Tibial nerve (tissue), 4 donors: ENCODE data around the gene CCDC85B. TPM values are rescaled to one million over a fixed set of nuclear protein-coding genes. Genes with fewer than 3 reads are reported as not detected.
"Not testable (repeated sequence)": the region's sequence is repeated elsewhere in the genome, so short reads cannot be mapped to it uniquely, and the experiment has no call there.

Experiments used
- DNase-seq, 2 donors: peaks; one replicate each; pipeline ENCODE4 v3.0.0-alpha.2; 2019; ENCODE audit warnings: low spot score in 2 of 2
- H3K27ac ChIP-seq, 4 donors: fragments of 200-600 bp; sonication (generic) in 3 of 4; one replicate each; pipeline ENCODE4 v1.5.1; 2017 to 2019; ENCODE audit warnings: mild to moderate bottlenecking in 1 of 4
- H3K27me3 ChIP-seq, 2 donors: fragments of 200-600 bp; sonication (generic) in 1 of 2; one replicate each; pipeline versions ENCODE4 v1.5.1 to v1.6.0; 2017 to 2019
- H3K36me3 ChIP-seq, 3 donors: fragments of 200-600 bp; sonication (generic); one replicate each; pipeline ENCODE4 v1.5.1; 2018 to 2019
- H3K4me1 ChIP-seq, 4 donors: fragments of 200-600 bp; sonication (generic) in 3 of 4; one replicate each; pipeline ENCODE4 v1.5.1; 2017 to 2019
- H3K4me3 ChIP-seq, 4 donors: fragments of 200-600 bp; sonication (generic) in 3 of 4; one replicate each; pipeline ENCODE4 v1.5.1; 2017 to 2019; ENCODE audit warnings: mild to moderate bottlenecking in 1 of 4, moderate library complexity in 1 of 4
- H3K9me3 ChIP-seq, 4 donors: fragments of 200-600 bp; sonication (generic) in 3 of 4; one replicate each; pipeline ENCODE4 v1.5.1; 2017 to 2019
- EP300 ChIP-seq, 2 donors: sonication (generic); formaldehyde crosslinking; IDR thresholded peaks; one replicate each; pipeline ENCODE4 v1.6.1; 2017; ENCODE audit warnings: antibody characterized with exemption in 2 of 2, mild to moderate bottlenecking in 1 of 2
- POLR2A ChIP-seq, 2 donors: fragments of 450-650 bp; IDR thresholded peaks; one replicate each; pipeline ENCODE4 v1.6.1; 2017; ENCODE audit warnings: antibody characterized with exemption in 2 of 2, mild to moderate bottlenecking in 2 of 2, moderate library complexity in 2 of 2
- WGBS, 2 donors: methylation state at CpG; one replicate each; pipeline ENCODE4 v1.1.5; 2018; 5-methylcytosine and 5-hydroxymethylcytosine counted together
- total RNA-seq, 4 donors: library from RNA; depleted of rRNA; stranded (reverse); fragments of >200 nt; gene quantifications; one replicate each; pipeline ENCODE4 v1.1.0, GENCODE V29; 2016
- TF ChIP-seq, protein P1 (sequence below), 5 experiments: fragments of 200-600 bp in 3 of 5; fragments of 450-650 bp in 2 of 5; sonication (generic) in 3 of 5; IDR thresholded peaks; one replicate each; pipeline ENCODE4 v1.5.1; 2016 to 2019; ENCODE audit warnings: antibody characterized with exemption in 5 of 5, mild to moderate bottlenecking in 3 of 5, moderate library complexity in 2 of 5

CCDC85B gene
- total RNA-seq, result 100 to 1,000 TPM in 2 of 4 donors, 10 to 100 TPM in 2; 73.0 to 108 (median 89.4) TPM

DNA sequence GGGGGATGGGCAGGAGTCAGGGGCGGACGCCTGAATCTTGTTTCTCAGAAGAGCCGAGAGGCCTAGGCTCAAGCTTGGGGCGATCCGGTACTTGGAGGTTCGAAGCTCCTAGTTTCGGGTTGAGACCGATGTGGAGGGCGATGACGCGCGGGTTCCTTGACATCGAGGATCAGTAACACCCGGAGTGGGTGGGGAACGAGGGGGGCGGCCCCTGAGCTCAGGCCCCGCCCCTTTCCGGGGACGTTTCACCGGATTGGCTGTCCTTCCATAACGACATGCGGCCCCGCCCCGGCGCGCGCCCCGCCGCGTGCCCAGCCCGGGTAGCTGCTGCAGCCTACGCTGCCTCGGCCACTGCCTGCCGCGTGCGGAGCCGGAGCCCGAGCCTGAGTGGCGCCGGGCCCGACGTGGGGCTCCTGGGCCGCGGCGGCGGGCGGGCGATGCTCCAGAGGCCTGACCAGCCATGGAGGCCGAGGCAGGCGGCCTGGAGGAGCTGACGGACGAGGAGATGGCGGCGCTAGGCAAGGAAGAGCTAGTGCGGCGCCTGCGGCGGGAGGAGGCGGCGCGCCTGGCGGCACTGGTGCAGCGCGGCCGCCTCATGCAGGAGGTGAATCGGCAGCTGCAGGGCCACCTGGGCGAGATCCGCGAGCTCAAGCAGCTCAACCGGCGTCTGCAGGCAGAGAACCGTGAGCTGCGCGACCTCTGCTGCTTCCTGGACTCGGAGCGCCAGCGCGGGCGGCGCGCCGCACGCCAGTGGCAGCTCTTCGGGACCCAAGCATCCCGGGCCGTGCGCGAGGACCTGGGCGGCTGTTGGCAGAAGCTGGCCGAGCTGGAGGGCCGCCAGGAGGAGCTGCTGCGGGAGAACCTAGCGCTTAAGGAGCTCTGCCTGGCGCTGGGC, at the start of gene CCDC85B:
Gene CCDC85B (plus strand): TSS at position 350 of the 895 bp plus-strand sequence. CDS start 111 bp downstream, at position 461.
- Histone ChIP-seq H3K36me3 (peaks cover 0 to 19% (median 0%) of the 10 kb centered on the region in 3 donors), H3K4me3 (peak within 1 kb of the TSS; percentile 80 to 93 (median 91)), H3K27me3 (no peaks in the 10 kb centered on the region), H3K9me3 (no peaks in the 10 kb centered on the region), H3K27ac (peak within 1 kb of the TSS; percentile 92 to 99 (median 95)), H3K4me1 (peaks cover 0 to 70% (median 44%) of the 10 kb centered on the region in 4 donors)
- 0 to 1% methylated on average over 37 to 48 of the region's 94 CpGs for WGBS, 2 donors
- peak; percentile 98 to 99 for DNase-seq
- TF ChIP-seq, protein P1, sequence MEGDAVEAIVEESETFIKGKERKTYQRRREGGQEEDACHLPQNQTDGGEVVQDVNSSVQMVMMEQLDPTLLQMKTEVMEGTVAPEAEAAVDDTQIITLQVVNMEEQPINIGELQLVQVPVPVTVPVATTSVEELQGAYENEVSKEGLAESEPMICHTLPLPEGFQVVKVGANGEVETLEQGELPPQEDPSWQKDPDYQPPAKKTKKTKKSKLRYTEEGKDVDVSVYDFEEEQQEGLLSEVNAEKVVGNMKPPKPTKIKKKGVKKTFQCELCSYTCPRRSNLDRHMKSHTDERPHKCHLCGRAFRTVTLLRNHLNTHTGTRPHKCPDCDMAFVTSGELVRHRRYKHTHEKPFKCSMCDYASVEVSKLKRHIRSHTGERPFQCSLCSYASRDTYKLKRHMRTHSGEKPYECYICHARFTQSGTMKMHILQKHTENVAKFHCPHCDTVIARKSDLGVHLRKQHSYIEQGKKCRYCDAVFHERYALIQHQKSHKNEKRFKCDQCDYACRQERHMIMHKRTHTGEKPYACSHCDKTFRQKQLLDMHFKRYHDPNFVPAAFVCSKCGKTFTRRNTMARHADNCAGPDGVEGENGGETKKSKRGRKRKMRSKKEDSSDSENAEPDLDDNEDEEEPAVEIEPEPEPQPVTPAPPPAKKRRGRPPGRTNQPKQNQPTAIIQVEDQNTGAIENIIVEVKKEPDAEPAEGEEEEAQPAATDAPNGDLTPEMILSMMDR (IDR thresholded peaks at IDR 0.05), result peak in 2 of 5 experiments; percentile 55 to 72
- TF ChIP-seq EP300 (IDR thresholded peaks at IDR 0.05) (peak; percentile 64 to 96), POLR2A (IDR thresholded peaks at IDR 0.05) (peak; percentile 87 to 98)

DNA sequence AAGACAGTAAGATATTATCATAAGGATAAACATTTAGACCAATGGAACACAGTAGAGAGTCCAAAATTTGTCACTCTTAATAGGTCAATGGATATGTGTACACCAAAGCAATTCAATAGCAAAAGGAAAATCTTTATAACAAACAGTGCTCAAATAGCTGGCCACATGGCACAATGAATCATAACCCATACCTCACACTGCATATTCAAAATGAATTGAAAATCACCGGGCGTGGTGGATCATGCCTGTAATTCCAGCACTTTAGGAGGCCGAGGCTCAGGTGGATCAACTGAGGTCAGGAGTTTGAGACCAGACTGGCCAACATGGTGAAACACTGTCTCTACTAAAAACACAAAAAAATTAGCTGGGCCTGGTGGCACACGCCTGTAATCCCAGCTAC, 48.3 kb upstream of the CCDC85B start:
- Histone ChIP-seq H3K27ac (no peak overlapping the region), H3K9me3 (no peaks in the 10 kb centered on the region), H3K4me3 (no peak overlapping the region), H3K36me3 (no peaks in the 10 kb centered on the region), H3K27me3 (no peaks in the 10 kb centered on the region), H3K4me1 (no peaks in the 10 kb centered on the region)
- TF ChIP-seq POLR2A (IDR thresholded peaks at IDR 0.05) (no peak), EP300 (IDR thresholded peaks at IDR 0.05) (no peak)
- TF ChIP-seq, protein P1 (IDR thresholded peaks at IDR 0.05), result no peak
- WGBS, 2 donors, result 93 to 95% methylated on average over 4 of the region's 4 CpGs
- no peak for DNase-seq

DNA sequence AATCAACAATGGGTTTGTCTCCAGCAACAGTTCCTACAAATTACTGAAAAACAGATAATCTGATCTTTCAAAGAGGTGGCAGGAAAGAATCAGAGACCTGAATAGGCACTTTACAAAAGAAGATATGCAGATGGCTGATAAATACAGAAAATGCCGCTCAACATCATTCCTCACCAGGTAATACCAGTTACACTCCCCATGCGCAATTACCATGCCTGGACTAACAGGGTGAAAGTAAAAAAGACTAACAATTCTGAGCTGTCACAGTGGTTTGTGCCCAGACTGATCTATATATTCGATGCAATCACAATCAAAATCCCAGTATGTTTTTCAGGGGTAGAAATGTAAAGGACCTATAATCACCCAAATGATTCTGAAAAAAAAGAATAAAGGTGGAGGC, 46.7 kb upstream of the CCDC85B start:
- no peaks in the 10 kb centered on the region for H3K36me3 ChIP-seq
- no peak for DNase-seq
- no peak overlapping the region for H3K27ac ChIP-seq
- TF ChIP-seq, protein P1 (IDR thresholded peaks at IDR 0.05), result no peak
- no peaks in the 10 kb centered on the region for H3K27me3 ChIP-seq
- no peaks in the 10 kb centered on the region for H3K4me1 ChIP-seq
- no peaks in the 10 kb centered on the region for H3K9me3 ChIP-seq
- no peak overlapping the region for H3K4me3 ChIP-seq
- WGBS, 2 donors, result 89 to 91% methylated on average over 3 of the region's 3 CpGs

DNA sequence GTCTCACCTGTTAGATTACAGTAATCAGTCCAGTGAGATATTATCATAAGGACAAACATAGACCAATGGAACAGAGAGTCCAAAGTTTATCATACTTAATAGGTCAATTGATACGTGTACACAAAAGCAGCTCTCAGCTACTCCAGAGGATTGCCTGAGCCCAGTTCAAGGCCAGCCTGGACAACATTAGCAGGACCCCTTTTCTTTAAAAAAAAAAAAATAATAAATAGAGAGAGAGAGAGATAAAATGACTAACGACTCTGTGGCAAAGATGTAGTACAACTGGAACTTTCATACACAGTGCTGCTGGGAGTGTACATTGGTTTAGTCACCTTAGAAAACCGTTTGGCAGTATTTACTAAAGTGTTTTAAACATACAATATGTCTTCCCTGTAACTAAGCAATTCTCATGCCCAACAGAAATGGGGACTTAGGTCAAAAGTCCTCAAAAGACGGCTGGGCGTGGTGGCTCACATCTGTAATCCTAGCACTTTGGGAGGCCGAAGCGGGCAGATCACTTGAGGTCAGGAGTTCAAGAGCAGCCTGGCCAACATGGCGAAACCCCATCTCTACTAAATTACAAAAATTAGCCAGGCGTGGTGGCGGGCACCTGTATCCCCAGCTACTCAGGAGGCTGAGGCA, 46.1 kb upstream of the CCDC85B start:
- H3K27ac ChIP-seq, result no peak overlapping the region
- TF ChIP-seq EP300 (IDR thresholded peaks at IDR 0.05) (no peak), POLR2A (IDR thresholded peaks at IDR 0.05) (no peak)
- TF ChIP-seq, protein P1 (IDR thresholded peaks at IDR 0.05), result no peak
- no peaks in the 10 kb centered on the region for H3K9me3 ChIP-seq
- no peaks in the 10 kb centered on the region for H3K4me1 ChIP-seq
- H3K27me3 ChIP-seq, result no peaks in the 10 kb centered on the region
- 84 to 88% methylated on average over 10 of the region's 10 CpGs for WGBS, 2 donors
- no peak overlapping the region for H3K4me3 ChIP-seq
- no peak for DNase-seq
- no peaks in the 10 kb centered on the region for H3K36me3 ChIP-seq

DNA sequence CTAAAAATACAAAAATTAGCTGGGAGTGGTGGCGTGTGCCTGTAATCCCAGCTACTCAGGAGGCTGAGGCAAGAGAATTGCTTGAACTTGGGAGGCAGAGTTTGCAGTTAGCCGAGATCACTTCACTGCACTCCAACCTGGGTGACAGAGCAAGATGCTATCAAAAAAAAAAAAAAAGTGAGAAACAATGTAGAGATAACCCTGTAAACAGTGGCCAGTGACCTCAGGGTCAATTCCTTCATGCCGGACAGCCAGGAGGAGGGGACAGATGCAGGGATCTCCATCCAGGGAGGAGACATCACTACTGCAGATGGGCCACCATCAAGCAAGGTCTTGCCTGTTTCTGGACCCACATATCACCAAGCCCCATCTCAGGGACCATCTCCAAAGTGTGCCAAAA, 42.7 kb upstream of the CCDC85B start:
- DNase-seq, result no peak
- TF ChIP-seq, protein P1 (IDR thresholded peaks at IDR 0.05), result no peak
- TF ChIP-seq POLR2A (IDR thresholded peaks at IDR 0.05) (no peak), EP300 (IDR thresholded peaks at IDR 0.05) (no peak)
- 72 to 75% methylated on average over 3 of the region's 3 CpGs for WGBS, 2 donors
- H3K4me3 ChIP-seq, result no peak overlapping the region
- no peak overlapping the region for H3K27ac ChIP-seq
- peaks cover 0 to 9% (median 0%) of the 10 kb centered on the region in 4 donors for H3K9me3 ChIP-seq
- H3K4me1 ChIP-seq, result no peaks in the 10 kb centered on the region
- H3K36me3 ChIP-seq, result peaks cover 0 to 28% (median 5%) of the 10 kb centered on the region in 3 donors
- no peaks in the 10 kb centered on the region for H3K27me3 ChIP-seq

DNA sequence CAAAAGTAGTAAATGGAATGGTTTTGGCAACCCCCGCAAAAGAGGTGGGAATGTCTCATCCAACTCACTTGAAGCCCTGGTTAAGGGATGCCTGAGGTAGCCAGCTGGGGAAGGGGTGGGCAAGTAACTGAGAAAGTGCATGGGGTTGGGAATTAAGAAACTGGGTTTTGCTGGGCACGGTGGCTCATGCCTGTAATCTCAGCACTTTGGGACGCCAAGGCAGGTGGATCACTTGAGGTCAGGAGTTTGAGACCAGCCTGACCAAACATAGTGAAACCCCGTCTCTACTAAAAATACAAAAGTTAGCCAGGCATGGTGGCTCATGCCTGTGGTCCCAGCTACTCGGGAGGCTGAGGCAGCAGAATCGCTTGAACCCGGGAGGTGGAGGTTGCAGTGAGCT, 41.8 kb upstream of the CCDC85B start:
- WGBS, 2 donors, result 68 to 75% methylated on average over 7 of the region's 7 CpGs
- H3K9me3 ChIP-seq, H3K4me3 ChIP-seq, H3K27ac ChIP-seq, DNase-seq, H3K27me3 ChIP-seq, H3K4me1 ChIP-seq: not testable (repeated sequence)
- peaks cover under 1 to 38% (median 11%) of the 10 kb centered on the region in 3 donors for H3K36me3 ChIP-seq
